Parathyroid adenoma (tissue), 2 donors: ENCODE measurements around the gene INF2.

ENCODE experiments used
- H2AFZ ChIP-seq: fragments of 300-600 bp; sonication (generic); one replicate; pipeline ENCODE4 v1.7.0; 2017; ENCODE audit warnings: antibody characterized with exemption, mild to moderate bottlenecking
- H3K27ac ChIP-seq: fragments of 300-600 bp; sonication (generic); one replicate; pipeline ENCODE4 v1.7.0; 2017
- H3K27me3 ChIP-seq: fragments of 300-600 bp; sonication (generic); one replicate; pipeline ENCODE4 v1.7.0; 2017; ENCODE audit warnings: low read length; ENCODE audit not compliant: control insufficient read depth, insufficient read depth
- H3K36me3 ChIP-seq: fragments of 300-600 bp; sonication (generic); one replicate; pipeline ENCODE4 v1.7.0; 2017; ENCODE audit warnings: low read length; ENCODE audit not compliant: control insufficient read depth, insufficient read depth
- H3K4me1 ChIP-seq: fragments of 300-600 bp; sonication (generic); one replicate; pipeline ENCODE4 v1.7.0; 2017; ENCODE audit warnings: control low read depth
- H3K4me2 ChIP-seq: fragments of 300-600 bp; sonication (generic); one replicate; pipeline ENCODE4 v1.7.0; 2017; ENCODE audit warnings: low read length
- H3K4me3 ChIP-seq: fragments of 300-600 bp; sonication (generic); one replicate; pipeline ENCODE4 v1.7.0; 2017; ENCODE audit warnings: low read depth, low read length
- H3K79me2 ChIP-seq: fragments of 300-600 bp; sonication (generic); one replicate; pipeline ENCODE4 v1.7.0; 2017; ENCODE audit warnings: control low read depth
- H3K9ac ChIP-seq: fragments of 300-600 bp; sonication (generic); one replicate; pipeline ENCODE4 v1.7.0; 2017; ENCODE audit warnings: mild to moderate bottlenecking
- H3K9me3 ChIP-seq: fragments of 300-600 bp; sonication (generic); one replicate; pipeline ENCODE4 v1.7.0; 2017; ENCODE audit warnings: low read length; ENCODE audit not compliant: control insufficient read depth
- CTCF ChIP-seq: fragments of 300-600 bp; sonication (generic); IDR thresholded peaks from one replicate; pipeline ENCODE4 v1.7.0; 2017; ENCODE audit warnings: antibody characterized with exemption, mild to moderate bottlenecking
- donor health status: primary hyperparathyroidism.

INF2 gene

GRCh38 chr14:104685998-104686610 is 3.3 kb upstream of the INF2 start:
- Histone ChIP-seq H3K4me1 (peaks cover 15% of the 10 kb centered on the region), H3K36me3 (no peaks in the 10 kb centered on the region), H3K9ac (no peak overlapping the region), H2AFZ (no peak overlapping the region), H3K27me3 (no peaks in the 10 kb centered on the region), H3K27ac (no peak overlapping the region), H3K9me3 (no peaks in the 10 kb centered on the region), H3K4me3 (no peak overlapping the region), H3K79me2 (no peaks in the 10 kb centered on the region), H3K4me2 (no peak overlapping the region)
- no peak for TF ChIP-seq CTCF

DNA sequence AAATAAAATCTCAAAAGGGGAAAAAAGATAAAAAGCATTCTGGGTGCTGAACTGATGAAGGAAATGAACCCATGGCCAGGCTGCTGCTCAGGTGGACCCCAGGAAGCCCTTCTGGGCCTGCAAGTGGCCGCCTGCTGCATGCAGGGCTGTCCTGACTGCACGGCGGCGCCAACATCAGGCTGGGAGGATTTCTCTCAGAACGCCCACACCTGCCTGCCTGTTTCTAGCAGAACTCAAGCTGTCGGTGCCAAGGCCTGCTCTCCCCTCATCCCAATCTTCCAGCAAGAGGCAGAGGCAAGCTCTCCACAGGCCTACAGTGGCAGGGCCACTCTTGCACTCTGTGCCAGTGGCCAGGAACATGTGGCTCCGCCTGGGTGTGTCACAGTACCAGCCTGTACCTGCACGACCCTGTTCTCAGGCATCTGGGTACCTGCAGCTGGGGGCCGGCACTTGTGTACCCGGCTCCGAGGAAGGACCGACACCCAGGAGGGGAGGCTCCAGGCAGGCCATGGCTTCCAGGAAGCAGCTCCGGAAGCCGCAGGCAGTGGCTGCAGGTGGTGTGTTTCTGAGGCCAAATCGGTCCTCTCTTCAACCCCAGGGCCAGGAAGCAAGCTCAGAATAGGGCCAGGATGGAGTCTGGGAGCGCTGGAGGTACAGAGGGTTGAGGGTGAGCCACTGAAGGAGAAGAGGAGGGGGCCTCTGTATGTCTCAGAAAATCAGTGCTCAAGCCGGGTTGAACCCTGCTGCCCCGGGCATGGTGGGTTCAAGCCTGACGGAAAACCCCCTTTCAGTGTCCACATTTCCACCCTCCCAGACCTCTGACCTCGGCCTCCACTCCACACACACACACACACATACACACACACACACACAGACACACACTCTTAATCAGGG is 2.5 kb upstream of the INF2 start:
- H3K4me3 ChIP-seq: no peak overlapping the region
- H3K9ac ChIP-seq: no peak overlapping the region
- H3K27me3 ChIP-seq: no peaks in the 10 kb centered on the region
- H3K27ac ChIP-seq: no peak overlapping the region
- H3K4me1 ChIP-seq: peaks cover 14% of the 10 kb centered on the region
- H2AFZ ChIP-seq: no peak overlapping the region
- no peaks in the 10 kb centered on the region for H3K9me3 ChIP-seq
- no peaks in the 10 kb centered on the region for H3K36me3 ChIP-seq
- no peak for TF ChIP-seq CTCF
- no peak overlapping the region for H3K4me2 ChIP-seq
- H3K79me2 ChIP-seq: peaks cover 1% of the 10 kb centered on the region

DNA sequence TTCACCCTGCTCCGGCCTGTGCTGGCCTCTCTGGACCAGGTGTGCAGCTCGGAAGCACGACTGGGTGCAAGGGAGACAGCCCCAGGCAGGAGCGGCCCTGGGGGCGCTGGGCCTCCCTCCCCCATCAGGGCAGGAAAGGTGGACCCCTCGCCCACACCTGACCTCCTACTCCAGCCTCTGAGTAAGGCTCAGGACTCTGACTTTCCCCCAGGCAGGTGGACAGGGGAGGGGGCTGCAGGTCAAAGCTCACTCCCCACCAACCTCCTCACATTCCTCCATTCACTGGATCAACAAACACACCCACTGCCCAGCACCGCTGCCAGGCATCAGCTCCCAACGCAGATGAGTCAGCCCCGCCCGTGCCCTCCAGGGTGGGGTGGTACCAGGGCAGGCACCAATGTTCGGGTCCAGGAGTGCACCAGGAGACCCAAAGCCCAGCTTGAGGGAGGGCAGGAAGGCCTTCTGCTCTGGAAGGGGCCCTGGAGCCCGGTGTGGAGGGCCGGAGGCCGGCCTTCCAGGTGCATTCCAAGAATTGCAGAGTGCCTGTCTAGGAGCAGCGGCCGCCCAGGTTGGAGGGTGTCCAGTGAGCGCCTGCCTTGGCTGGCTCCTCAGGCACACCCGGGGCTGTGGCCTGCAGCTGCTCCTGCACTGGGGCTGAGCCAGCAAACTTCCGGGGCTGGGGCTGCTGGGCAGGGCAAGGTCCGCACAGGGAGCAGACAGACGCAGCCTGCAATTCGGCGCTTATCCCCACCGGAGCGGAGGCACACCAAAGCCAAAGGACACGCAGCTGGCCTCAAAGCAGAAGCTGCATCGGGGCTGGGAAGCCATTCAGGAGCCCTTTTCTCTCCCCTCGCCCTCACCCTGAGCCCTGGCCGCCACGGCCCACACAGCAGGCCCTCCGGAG is 1.6 kb upstream of the INF2 start:
- H3K27me3 ChIP-seq: no peaks in the 10 kb centered on the region
- TF ChIP-seq CTCF: no peak
- H3K4me1 ChIP-seq: peaks cover 11% of the 10 kb centered on the region
- no peaks in the 10 kb centered on the region for H3K9me3 ChIP-seq
- peak overlapping the region; percentile 34 for H3K27ac ChIP-seq
- peak overlapping the region; percentile 97 for H2AFZ ChIP-seq
- H3K79me2 ChIP-seq: peaks cover 3% of the 10 kb centered on the region
- no peak overlapping the region for H3K9ac ChIP-seq
- no peaks in the 10 kb centered on the region for H3K36me3 ChIP-seq
- H3K4me2 ChIP-seq: peak overlapping the region; percentile 90
- peak overlapping the region; percentile 57 for H3K4me3 ChIP-seq

- Histone ChIP-seq H3K4me1 (peaks cover 11% of the 10 kb centered on the region), H3K9me3 (no peaks in the 10 kb centered on the region), H3K79me2 (peaks cover 3% of the 10 kb centered on the region), H3K9ac (no peak overlapping the region), H3K27me3 (no peaks in the 10 kb centered on the region), H2AFZ (peak overlapping the region; percentile 97), H3K27ac (peak overlapping the region; percentile 34), H3K4me2 (peak overlapping the region; percentile 90), H3K36me3 (no peaks in the 10 kb centered on the region), H3K4me3 (peak overlapping the region; percentile 57)
- no peak for TF ChIP-seq CTCF
These were observed 811 bp upstream of the INF2 start for GRCh38 chr14:104688505-104689108.
